GM20431 (cell line): ENCODE results near the gene MARCKS.

Source experiments
- in situ Hi-C: fragments of 300-500 bp; cut with MseI, MboI; formaldehyde crosslinking; loops from one replicate; pipeline ENCODE4 v1.15.0; 2020; ENCODE audit warnings: low sequenced_read_pairs; ENCODE audit not compliant: unreplicated experiment

Gene MARCKS

GRCh38 chr6:113856625-113857555, at the start of gene MARCKS:
TSS of gene MARCKS (plus strand) at chr6:113857345. CDS start at chr6:113857746, 401 bp downstream.
- in situ Hi-C loops, result no loop called here

GRCh38 chr6:113809826-113810225, 47.3 kb upstream of the MARCKS start:
- in situ Hi-C loops, result no loop called here

GRCh38 chr6:113813142-113813541, 44.0 kb upstream of the MARCKS start:
- in situ Hi-C loops, result no loop called here

GRCh38 chr6:113818578-113818977, 38.6 kb upstream of the MARCKS start:
- in situ Hi-C loops, result no loop called here

GRCh38 chr6:113819169-113819830, 37.8 kb upstream of the MARCKS start:
- in situ Hi-C loops, result no loop called here

- in situ Hi-C loops, result no loop called here
Measured at GRCh38 chr6:113820761-113821160, 36.4 kb upstream of the MARCKS start.

- in situ Hi-C loops, result no loop called here
Measured at GRCh38 chr6:113821445-113821844, 35.7 kb upstream of the MARCKS start.

GRCh38 chr6:113823916-113824315, 33.2 kb upstream of the MARCKS start:
- in situ Hi-C loops, result no loop called here

GRCh38 chr6:113824411-113824810, 32.7 kb upstream of the MARCKS start:
- in situ Hi-C loops, result no loop called here

GRCh38 chr6:113824866-113825265, 32.3 kb upstream of the MARCKS start:
- in situ Hi-C loops, result no loop called here

GRCh38 chr6:113825781-113826180, 31.4 kb upstream of the MARCKS start:
- in situ Hi-C loops, result no loop called here

- in situ Hi-C loops, result no loop called here
Measured at GRCh38 chr6:113828984-113829695, 28.0 kb upstream of the MARCKS start.

GRCh38 chr6:113829696-113830045, 27.5 kb upstream of the MARCKS start:
- in situ Hi-C loops, result no loop called here

GRCh38 chr6:113830140-113830539, 27.0 kb upstream of the MARCKS start:
- in situ Hi-C loops, result no loop called here

GRCh38 chr6:113833537-113833936, 23.6 kb upstream of the MARCKS start:
- in situ Hi-C loops, result no loop called here

GRCh38 chr6:113837170-113837569, 20.0 kb upstream of the MARCKS start:
- in situ Hi-C loops, result no loop called here

- in situ Hi-C loops, result no loop called here
Measured at GRCh38 chr6:113842165-113842564, 15.0 kb upstream of the MARCKS start.

- in situ Hi-C loops, result no loop called here
Measured at GRCh38 chr6:113843500-113844073, 13.6 kb upstream of the MARCKS start.

GRCh38 chr6:113846577-113846976, 10.6 kb upstream of the MARCKS start:
- in situ Hi-C loops, result no loop called here

GRCh38 chr6:113847447-113847846, 9.7 kb upstream of the MARCKS start:
- in situ Hi-C loops, result no loop called here
